GM11168 (cell line): ENCODE data around the gene RABEP1.

Source experiments
- in situ Hi-C: fragments of 300-500 bp; cut with MboI; formaldehyde crosslinking; loops from one replicate; pipeline ENCODE4 v1.12.0; 2022; ENCODE audit warnings: low sequenced_read_pairs; ENCODE audit not compliant: unreplicated experiment

RABEP1 gene

GRCh38 chr17:5269241-5269960 lies 12.7 kb upstream of the RABEP1 start:
- in situ Hi-C loops, result no loop called here

GRCh38 chr17:5272322-5272721 lies 9.8 kb upstream of the RABEP1 start:
- in situ Hi-C loops, result no loop called here

GRCh38 chr17:5282642-5283217 lies 646 bp downstream of the RABEP1 start:
- in situ Hi-C loops, result no loop called here

- in situ Hi-C loops, result no loop called here
Observed at GRCh38 chr17:5283571-5284315, 1.7 kb downstream of the RABEP1 start.

GRCh38 chr17:5284681-5285080 lies 2.6 kb downstream of the RABEP1 start:
- in situ Hi-C loops, result no loop called here

- in situ Hi-C loops, result no loop called here
Observed at GRCh38 chr17:5286846-5287245, 4.8 kb downstream of the RABEP1 start.

GRCh38 chr17:5291683-5292350 lies 9.7 kb downstream of the RABEP1 start:
- in situ Hi-C loops, result no loop called here

DNA sequence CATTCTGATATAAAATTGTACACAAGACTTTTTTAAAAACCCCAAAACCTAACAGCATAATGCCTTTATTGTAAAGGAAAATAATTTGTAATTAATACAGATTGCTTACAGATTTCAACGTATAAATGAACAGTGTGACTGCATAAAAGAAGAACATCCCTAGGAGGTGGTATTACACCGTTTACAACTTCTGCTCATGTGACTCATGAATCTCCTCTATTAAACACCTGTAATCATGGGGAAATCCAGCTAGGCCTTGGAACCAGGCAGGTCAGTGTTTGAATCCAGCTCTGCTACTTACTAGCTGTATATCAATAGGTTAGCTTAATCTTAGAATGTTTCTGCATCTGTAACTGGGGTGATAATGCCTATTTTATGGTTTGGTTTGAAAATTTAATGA lies 15.2 kb downstream of the RABEP1 start:
- in situ Hi-C loops, result no loop called here

- in situ Hi-C loops, result no loop called here
Observed at GRCh38 chr17:5299383-5299782, 17.3 kb downstream of the RABEP1 start.

GRCh38 chr17:5304636-5305035 lies 22.6 kb downstream of the RABEP1 start:
- in situ Hi-C loops, result no loop called here

DNA sequence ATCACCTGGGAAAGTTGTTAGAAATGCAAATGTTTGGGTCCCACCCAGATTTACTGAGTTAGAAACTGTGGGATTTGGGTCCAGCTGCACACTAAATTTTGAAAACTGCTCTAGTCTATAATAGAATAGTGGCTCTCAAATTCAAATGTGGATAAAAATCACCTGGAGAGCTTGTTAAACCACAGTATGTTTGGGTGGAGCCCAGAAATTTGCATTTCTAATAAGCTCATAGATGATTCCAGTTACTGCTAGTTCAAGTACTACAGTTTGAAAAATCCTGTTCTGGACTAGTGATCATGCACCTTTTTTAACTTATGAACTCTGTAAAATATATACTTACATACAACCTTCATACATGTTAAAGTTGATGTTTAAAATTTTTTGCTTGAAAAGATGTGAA lies 27.8 kb downstream of the RABEP1 start:
- in situ Hi-C loops, result no loop called here

GRCh38 chr17:5325851-5326250 lies 43.8 kb downstream of the RABEP1 start:
- in situ Hi-C loops, result no loop called here

DNA sequence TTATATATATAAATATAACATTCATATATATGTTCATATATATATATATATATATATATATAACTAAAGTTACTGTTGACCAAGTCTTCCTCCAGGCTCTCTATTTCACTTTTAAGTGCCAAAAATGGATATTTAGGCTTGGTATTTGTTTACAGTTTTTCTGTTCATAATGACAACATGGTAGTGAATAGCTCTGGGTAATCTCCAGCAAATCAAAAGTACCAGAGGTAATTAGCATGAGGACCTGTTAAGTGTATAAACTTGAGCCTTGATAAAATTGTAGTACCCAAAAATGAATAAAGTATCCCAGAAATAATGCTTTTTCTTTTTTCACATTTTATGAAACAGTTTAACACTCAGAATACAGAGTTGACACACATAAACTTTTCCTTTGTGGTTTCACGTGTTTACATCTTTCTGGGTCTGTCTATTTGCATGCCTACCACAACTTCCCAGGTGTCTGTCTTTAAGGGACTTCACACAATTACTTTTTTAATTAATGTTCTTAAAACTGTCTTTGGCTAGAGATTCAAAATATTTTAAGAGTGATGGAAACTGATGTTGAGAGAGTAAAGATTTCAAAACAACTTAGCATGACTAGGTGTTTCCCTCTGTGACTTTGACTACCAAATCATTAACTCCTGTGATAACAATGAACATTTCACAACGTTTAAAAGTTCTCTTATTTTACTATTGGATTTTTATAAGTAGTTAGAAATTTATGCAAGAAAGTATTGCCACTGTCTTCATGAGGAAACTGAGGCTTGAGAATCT lies 47.9 kb downstream of the RABEP1 start:
- in situ Hi-C loops, result no loop called here

DNA sequence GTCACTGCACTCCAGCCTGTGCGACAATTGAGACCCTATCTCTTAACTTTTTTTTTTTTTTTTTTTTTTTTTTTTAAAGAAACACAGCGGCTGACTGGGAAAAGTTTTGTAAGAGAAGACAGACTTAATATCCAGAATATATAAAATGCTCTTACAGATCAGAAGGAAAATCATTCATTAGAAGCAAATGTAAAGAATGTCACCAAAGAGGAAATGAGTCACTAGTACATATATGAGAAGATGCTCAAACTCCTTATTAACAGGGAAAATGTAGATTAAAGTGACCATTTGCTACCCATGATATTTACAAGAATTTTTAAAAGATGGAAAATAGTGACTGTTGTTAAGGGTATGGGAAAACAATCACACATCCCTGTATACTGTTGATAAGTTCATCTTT lies 48.9 kb downstream of the RABEP1 start:
- in situ Hi-C loops, result no loop called here

- in situ Hi-C loops, result no loop called here
Observed at GRCh38 chr17:5331506-5331905, 49.4 kb downstream of the RABEP1 start.

DNA sequence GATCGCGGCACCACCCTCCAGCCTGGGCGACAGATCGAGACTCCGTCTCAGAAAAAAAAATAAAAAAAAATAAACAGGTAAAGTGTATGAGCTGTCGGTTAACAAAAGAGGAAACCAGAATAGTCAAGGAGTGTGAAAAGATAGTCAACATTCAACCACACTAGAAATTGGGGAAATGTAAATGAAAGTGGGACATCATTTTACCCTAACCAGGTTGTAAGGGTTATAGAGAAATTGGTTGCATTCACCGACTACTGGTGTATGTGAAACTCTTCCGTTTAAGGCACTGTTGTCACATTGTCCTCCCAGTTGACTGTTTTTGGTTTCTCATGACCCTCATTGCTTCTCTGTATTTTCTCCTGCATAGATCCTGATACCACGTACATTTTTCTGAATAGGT lies 62.8 kb downstream of the RABEP1 start:
- in situ Hi-C loops, result no loop called here

GRCh38 chr17:5352681-5353289 lies 70.7 kb downstream of the RABEP1 start:
- in situ Hi-C loops, result no loop called here

- in situ Hi-C loops, result no loop called here
Observed at GRCh38 chr17:5354310-5354709, 72.2 kb downstream of the RABEP1 start.

GRCh38 chr17:5354886-5355415 lies 72.9 kb downstream of the RABEP1 start:
- in situ Hi-C loops, result no loop called here
